Activated CD4-positive, alpha-beta memory T cell treated with anti-CD3 and anti-CD28 coated beads for 36 hours (primary cell): ENCODE measurements around the gene ASXL1. TPM values are rescaled to one million over a fixed set of nuclear protein-coding genes. Genes with fewer than 3 reads are reported as not detected.

ENCODE experiments used
- CTCF ChIA-PET: fragments of 350-600 bp; sonication (Branson Sonifier 250); formaldehyde crosslinking; loops from one replicate; lab custom pipeline; 2021; ENCODE audit warnings: antibody characterized with exemption, inconsistent platforms; lab: Charles Lee
- POLR2A ChIA-PET: fragments of 350-600 bp; sonication (Branson Sonifier 250); formaldehyde crosslinking; loops from one replicate; lab custom pipeline; 2021; ENCODE audit warnings: antibody characterized with exemption; lab: Charles Lee
- DNase-seq: peaks from one replicate; pipeline ENCODE4 v3.0.0-alpha.2; 2020
- H3K27ac Mint-ChIP-seq: one replicate; pipeline ENCODE4 v1.8.0; 2021; ENCODE audit warnings: mixed read lengths
- H3K27me3 Mint-ChIP-seq: one replicate; pipeline ENCODE4 v1.8.0; 2021; ENCODE audit warnings: mixed read lengths
- H3K36me3 Mint-ChIP-seq: one replicate; pipeline ENCODE4 v1.8.0; 2021; ENCODE audit warnings: mixed read lengths
- H3K4me1 Mint-ChIP-seq: one replicate; pipeline ENCODE4 v1.8.0; 2021; ENCODE audit warnings: low read depth, mixed read lengths
- H3K4me3 Mint-ChIP-seq: one replicate; pipeline ENCODE4 v1.8.0; 2021; ENCODE audit warnings: mild to moderate bottlenecking, mixed read lengths
- H3K9me3 Mint-ChIP-seq: one replicate; pipeline ENCODE4 v1.8.0; 2021; ENCODE audit warnings: mixed read lengths
- intact Hi-C: fragments of 100-400 bp; cut with micrococcal nuclease; formaldehyde crosslinking; loops from one replicate; pipeline ENCODE4 v1.15.1; 2023
- total RNA-seq, 2 experiments: library from RNA; stranded (reverse); gene quantifications; one replicate each; pipeline ENCODE4 v1.2.3, GENCODE V29; 2021

The ASXL1 gene
- total RNA-seq, 2 experiments from 2014 or later = 141 to 147 TPM

DNA sequence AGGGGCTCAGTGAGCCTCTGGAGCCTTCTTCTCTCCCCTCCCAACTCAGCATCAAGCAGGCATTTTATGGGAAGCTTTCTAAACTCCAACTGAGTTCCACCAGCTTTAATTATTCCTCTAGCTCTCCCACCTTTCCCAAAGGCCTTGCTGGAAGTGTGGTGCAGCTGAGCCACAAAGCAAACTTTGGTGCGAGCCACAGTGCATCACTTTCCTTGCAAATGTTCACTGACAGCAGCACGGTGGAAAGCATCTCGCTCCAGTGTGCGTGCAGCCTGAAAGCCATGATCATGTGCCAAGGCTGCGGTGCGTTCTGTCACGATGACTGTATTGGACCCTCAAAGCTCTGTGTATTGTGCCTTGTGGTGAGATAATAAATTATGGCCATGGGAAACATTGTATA, 78.8 kb downstream of the ASXL1 start:
- Mint-ChIP-seq H3K4me3 (no peak overlapping the region), H3K27ac (no peak overlapping the region), H3K27me3 (no peaks in the 10 kb centered on the region), H3K9me3 (no peaks in the 10 kb centered on the region), H3K36me3 (peaks cover 50% of the 10 kb centered on the region), H3K4me1 (peaks cover 12% of the 10 kb centered on the region)
- no peak for DNase-seq
- CTCF ChIA-PET = interaction anchor here (1.2 kb wide), 1 partner anchor 17 kb away, joined by 3 read pairs; no protein-coding TSS in a partner anchor
- intact Hi-C loops = no loop called here
- POLR2A ChIA-PET = interaction anchor here (0.8 kb wide), 1 partner anchor 26 kb away, joined by 3 read pairs; no protein-coding TSS in a partner anchor

DNA sequence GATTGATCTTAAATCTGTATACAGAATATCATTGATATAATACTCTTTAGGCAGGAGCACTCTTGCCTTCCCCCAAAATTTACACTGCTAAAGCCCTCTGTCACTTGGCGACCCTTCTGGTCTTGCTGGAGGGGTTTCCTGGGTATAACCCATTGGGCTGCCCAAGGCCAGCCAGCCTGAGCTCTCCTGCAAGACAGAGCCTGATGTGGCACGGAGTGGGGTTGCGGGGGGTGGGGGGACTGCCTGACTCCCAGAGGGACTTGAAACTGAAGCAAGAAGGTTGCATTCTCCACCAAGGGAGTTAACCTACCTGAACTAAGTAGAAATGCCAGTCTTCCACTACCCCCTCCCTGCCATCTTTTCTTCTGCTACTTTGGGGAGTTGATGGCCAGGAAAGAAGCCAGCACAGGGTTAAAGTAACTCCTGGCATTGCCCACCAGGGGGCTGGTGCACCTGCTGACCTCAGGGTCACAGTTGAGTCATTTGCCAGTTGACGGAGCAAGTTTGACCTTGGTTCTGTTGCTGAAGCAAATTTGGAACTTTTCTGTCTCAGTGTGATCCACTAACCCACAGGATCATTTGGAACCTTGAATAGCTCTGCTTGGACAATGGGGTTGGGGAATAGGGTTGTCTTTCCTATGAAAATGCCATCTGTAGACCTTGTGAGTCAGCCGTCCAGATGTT, 79.4 kb downstream of the ASXL1 start:
- intact Hi-C loops = no loop called here
- ChIA-PET CTCF (interaction anchor here (1.2 kb wide), 1 partner anchor 17 kb away, joined by 3 read pairs; no protein-coding TSS in a partner anchor), POLR2A (interaction anchor here (0.8 kb wide), 1 partner anchor 25 kb away, joined by 3 read pairs; no protein-coding TSS in a partner anchor)
- no peaks in the 10 kb centered on the region for H3K9me3 Mint-ChIP-seq
- peak overlapping the region; percentile 5 for H3K4me3 Mint-ChIP-seq
- peak; percentile 40 for DNase-seq
- H3K27me3 Mint-ChIP-seq = no peaks in the 10 kb centered on the region
- peaks cover 48% of the 10 kb centered on the region for H3K36me3 Mint-ChIP-seq
- H3K27ac Mint-ChIP-seq = no peak overlapping the region
- H3K4me1 Mint-ChIP-seq = peaks cover 14% of the 10 kb centered on the region

DNA sequence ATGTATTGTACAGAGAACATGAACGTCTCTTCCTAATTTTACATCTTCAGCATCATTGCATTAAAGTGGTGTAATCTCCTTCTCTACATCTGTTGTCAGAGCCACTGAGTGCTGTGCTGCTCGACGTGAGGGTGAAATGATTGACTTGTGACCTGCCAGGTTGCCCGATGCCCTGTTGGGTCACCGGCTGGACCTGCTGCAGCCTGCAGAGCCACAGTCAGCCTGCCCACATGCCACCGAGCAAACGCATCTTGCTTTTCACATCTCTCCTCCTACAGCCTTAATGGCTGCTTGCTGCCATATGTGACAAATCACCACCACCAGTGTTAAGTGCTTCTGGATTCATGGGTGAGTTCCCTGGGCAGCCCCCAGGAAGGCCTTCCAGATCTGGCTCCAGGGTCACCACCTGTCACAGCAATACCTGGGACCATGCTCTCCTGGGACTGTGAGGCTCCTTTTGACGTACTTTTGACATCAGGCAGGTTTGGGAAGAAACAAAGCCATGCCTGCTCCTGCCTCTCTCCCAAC, 80.3 kb downstream of the ASXL1 start:
- peaks cover 19% of the 10 kb centered on the region for H3K4me1 Mint-ChIP-seq
- H3K27me3 Mint-ChIP-seq = no peaks in the 10 kb centered on the region
- ChIA-PET POLR2A (no interaction called here), CTCF (no interaction called here)
- H3K9me3 Mint-ChIP-seq = no peaks in the 10 kb centered on the region
- H3K4me3 Mint-ChIP-seq = no peak overlapping the region
- intact Hi-C loops = no loop called here
- H3K36me3 Mint-ChIP-seq = peaks cover 40% of the 10 kb centered on the region
- no peak for DNase-seq
- H3K27ac Mint-ChIP-seq = no peak overlapping the region

DNA sequence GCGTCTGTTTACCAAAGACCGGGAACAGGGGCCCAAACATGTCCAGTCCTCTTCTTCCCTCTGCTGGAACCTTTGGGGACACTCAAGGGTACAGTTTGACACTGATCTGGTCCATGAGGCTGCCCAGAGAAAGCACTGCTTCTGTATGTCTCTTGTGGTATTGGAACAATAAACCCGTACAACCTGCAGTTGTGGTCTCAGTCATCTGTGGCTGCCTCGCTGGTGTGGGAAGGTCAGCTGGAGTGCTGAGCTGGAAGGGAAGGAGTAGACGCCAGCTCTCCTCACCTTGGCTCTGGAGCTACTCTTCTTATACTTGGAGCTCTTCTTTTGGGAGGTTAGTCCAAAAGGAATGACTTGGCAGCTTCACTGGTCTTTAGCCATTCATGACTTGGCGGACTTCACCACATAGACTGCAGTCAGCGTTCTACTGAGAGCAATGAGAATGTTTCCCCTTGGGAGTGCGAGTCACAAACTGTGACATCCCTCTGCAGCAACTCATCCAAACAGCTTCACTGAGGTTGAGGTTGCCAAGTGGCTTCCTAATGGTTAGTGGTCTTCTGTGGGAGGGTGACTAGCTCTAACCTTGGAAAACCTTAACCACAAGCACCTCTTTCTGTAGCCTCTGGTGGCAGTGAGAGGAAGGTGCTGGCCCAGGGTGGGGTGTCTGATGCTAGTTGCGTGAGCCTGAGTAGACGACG, 81.2 kb downstream of the ASXL1 start:
- DNase-seq = peak; percentile 47
- no peaks in the 10 kb centered on the region for H3K9me3 Mint-ChIP-seq
- ChIA-PET CTCF (interaction anchor here (0.7 kb wide), 1 partner anchor 71 kb away, joined by 4 read pairs; no protein-coding TSS in a partner anchor), POLR2A (no interaction called here)
- no peaks in the 10 kb centered on the region for H3K27me3 Mint-ChIP-seq
- peaks cover 23% of the 10 kb centered on the region for H3K4me1 Mint-ChIP-seq
- intact Hi-C loops = no loop called here
- no peak overlapping the region for H3K4me3 Mint-ChIP-seq
- peaks cover 31% of the 10 kb centered on the region for H3K36me3 Mint-ChIP-seq
- peak overlapping the region; percentile 49 for H3K27ac Mint-ChIP-seq

DNA sequence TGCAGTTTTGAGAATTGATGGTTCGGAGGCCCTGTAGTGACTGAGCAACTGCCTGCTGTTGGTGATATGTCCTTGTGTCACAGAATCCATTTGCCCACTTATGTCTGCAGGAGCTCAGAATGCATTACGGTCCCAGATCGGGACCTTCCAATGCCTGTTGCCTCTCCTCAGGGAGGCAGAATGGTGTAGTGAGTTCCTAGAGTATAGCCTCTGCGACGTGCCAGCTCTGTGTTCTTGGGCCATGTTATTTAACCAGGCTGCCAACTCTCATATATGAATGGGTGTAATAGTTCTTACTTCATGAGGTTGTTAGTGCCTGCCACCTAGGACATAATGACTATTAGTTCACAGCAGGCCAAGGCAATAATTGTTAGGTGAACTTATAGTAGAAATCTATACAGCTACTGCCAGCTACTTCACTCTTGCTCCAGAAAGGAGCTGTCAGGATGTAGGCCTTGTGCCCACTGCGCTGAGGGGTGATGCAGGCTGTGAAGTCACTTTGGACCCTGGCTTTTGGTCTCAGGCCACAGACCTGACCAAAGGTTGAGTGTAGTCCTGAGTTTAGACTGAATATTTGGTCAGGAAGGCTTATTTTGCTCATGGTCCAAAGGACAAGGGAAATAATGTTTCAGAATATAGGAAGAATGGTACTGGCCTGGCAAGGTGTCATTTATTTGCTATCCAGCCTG, 82.1 kb downstream of the ASXL1 start:
- intact Hi-C loops = no loop called here
- ChIA-PET CTCF (interaction anchor here (0.6 to 1.7 kb wide), 2 partner anchors 214 to 349 kb away, joined by 3 to 4 read pairs; no protein-coding TSS in a partner anchor), POLR2A (no interaction called here)
- DNase-seq = no peak
- Mint-ChIP-seq H3K36me3 (peaks cover 28% of the 10 kb centered on the region), H3K27me3 (no peaks in the 10 kb centered on the region), H3K27ac (no peak overlapping the region), H3K4me3 (no peak overlapping the region), H3K9me3 (no peaks in the 10 kb centered on the region), H3K4me1 (peaks cover 24% of the 10 kb centered on the region)

DNA sequence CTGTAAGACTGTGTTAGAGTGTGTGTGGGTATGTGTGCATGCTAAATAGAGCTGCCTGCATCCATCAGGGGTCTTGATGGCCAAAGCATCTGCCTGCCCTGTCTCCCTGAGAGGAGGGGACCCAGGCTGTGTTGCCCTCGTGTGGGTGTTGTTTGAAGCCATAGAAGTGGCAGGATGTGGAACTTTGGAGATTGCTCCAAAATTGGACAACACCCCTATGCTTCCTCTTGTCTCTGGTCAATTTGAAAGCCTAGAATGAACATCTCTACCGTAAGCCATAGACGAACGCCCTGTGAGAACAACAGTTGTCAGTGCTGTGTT, 82.6 kb downstream of the ASXL1 start:
- POLR2A ChIA-PET = no interaction called here
- no peak overlapping the region for H3K4me3 Mint-ChIP-seq
- no peaks in the 10 kb centered on the region for H3K27me3 Mint-ChIP-seq
- no peak for DNase-seq
- intact Hi-C loops = no loop called here
- H3K36me3 Mint-ChIP-seq = peaks cover 31% of the 10 kb centered on the region
- no peak overlapping the region for H3K27ac Mint-ChIP-seq
- no peaks in the 10 kb centered on the region for H3K9me3 Mint-ChIP-seq
- H3K4me1 Mint-ChIP-seq = peaks cover 28% of the 10 kb centered on the region
- CTCF ChIA-PET = interaction anchor here (0.6 to 1.7 kb wide), 2 partner anchors 215 to 350 kb away, joined by 3 to 4 read pairs; no protein-coding TSS in a partner anchor

DNA sequence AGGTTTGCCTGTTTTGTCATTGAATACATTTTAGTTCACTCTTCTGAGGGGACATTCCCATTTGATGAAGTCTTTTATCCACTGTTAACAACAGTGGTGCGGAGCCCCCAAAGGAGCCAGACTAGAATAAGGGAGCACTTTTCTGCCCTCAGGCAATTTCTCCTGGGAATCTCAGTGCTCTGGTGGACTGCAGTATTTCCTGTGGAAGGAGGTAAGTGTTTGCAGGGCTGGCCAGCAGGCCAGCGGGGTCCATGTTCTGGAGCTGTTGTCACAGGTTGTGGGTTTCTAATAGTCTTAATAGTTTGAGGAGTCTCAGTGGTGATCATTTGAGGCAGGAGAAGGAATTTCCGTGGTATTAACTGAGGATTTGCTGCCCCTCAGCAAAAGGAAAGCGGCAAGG, 83.5 kb downstream of the ASXL1 start:
- ChIA-PET CTCF (interaction anchor here (0.6 to 1.7 kb wide), 2 partner anchors 346 to 351 kb away, joined by 3 to 4 read pairs; no protein-coding TSS in a partner anchor), POLR2A (interaction anchor here (1.1 kb wide), 1 partner anchor 10 kb away, joined by 3 read pairs; no protein-coding TSS in a partner anchor)
- DNase-seq = no peak
- H3K4me3 Mint-ChIP-seq = no peak overlapping the region
- no peaks in the 10 kb centered on the region for H3K9me3 Mint-ChIP-seq
- peaks cover 28% of the 10 kb centered on the region for H3K4me1 Mint-ChIP-seq
- intact Hi-C loops = no loop called here
- H3K36me3 Mint-ChIP-seq = peaks cover 23% of the 10 kb centered on the region
- H3K27me3 Mint-ChIP-seq = no peaks in the 10 kb centered on the region
- H3K27ac Mint-ChIP-seq = peak overlapping the region; percentile 19

DNA sequence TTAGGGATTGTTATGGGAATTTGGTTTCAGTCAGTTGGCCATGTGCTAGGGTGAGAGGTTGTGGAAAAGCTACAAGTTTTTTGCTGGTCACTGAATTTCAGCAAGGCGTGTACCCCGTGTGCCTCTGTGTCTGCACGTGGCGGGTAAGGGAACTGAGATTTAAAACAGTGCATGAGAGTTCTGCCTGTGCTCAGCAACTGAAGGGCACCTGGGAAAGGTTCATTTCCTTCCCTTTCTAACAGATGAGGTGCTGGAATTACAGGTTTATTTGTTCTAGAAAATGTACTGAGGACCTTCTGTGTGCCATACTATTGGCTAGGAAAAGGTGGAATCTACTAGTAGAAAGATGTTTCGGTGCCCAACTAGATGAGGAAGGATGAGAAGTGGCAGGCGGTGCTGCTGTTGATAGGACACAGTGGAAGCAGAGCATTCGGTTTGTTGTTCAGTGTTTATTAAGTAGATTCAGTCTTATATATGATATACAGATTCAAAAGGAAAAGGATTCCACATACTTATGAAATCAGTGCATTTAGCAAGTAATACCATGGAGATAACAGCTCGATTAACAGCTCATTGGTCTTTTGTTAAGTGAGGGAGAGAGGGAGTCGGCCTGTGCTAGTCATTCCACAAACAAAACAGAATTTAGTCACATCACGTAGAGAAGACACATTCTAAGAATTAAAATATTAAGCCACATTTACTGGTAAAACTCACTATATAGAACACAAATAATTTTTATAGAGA, 84.7 kb downstream of the ASXL1 start:
- Mint-ChIP-seq H3K4me3 (no peak overlapping the region), H3K9me3 (no peaks in the 10 kb centered on the region), H3K4me1 (peaks cover 28% of the 10 kb centered on the region), H3K27me3 (no peaks in the 10 kb centered on the region), H3K27ac (peak overlapping the region; percentile 66), H3K36me3 (peaks cover 20% of the 10 kb centered on the region)
- POLR2A ChIA-PET = interaction anchor here (1.1 kb wide), 1 partner anchor 9 kb away, joined by 3 read pairs; no protein-coding TSS in a partner anchor
- no peak for DNase-seq
- intact Hi-C loops = no loop called here
- CTCF ChIA-PET = interaction anchor here (1.1 kb wide), 1 partner anchor 210 kb away, joined by 3 read pairs; no protein-coding TSS in a partner anchor

DNA sequence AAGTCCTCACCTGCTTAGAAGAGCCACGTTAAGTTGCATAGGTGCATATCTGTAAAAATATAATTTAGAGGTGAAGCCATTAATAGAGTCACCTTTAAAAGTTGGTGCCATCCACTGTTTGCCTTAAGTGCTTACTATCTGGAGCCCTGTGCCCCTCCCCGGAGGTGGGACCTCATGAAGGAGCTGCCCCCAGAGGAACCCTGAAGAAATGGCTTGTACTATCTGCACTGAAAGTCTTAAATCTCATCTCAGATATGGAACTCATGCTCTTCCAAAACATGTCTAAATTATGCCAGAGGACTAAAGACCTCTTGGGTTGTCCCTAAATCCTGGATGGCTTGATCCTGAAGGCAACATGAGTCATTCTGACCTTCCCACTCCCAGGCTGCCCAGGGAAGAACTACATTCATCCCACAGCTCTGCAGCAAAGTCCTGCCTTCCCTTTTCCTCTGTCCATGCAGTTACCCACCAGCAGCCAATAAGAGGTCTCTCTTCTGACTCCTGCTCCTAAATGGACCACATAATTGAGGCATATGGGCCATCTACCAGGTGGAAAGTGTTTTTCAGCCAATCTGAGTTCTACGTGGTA, 85.3 kb downstream of the ASXL1 start:
- intact Hi-C loops = no loop called here
- H3K27ac Mint-ChIP-seq = peak overlapping the region; percentile 15
- H3K4me1 Mint-ChIP-seq = peaks cover 26% of the 10 kb centered on the region
- no peaks in the 10 kb centered on the region for H3K27me3 Mint-ChIP-seq
- H3K9me3 Mint-ChIP-seq = no peaks in the 10 kb centered on the region
- H3K4me3 Mint-ChIP-seq = no peak overlapping the region
- H3K36me3 Mint-ChIP-seq = peaks cover 15% of the 10 kb centered on the region
- POLR2A ChIA-PET = no interaction called here
- CTCF ChIA-PET = interaction anchor here (1.0 to 1.1 kb wide), 2 partner anchors 77 to 209 kb away, joined by 3 read pairs; no protein-coding TSS in a partner anchor
- peak; percentile 15 for DNase-seq

DNA sequence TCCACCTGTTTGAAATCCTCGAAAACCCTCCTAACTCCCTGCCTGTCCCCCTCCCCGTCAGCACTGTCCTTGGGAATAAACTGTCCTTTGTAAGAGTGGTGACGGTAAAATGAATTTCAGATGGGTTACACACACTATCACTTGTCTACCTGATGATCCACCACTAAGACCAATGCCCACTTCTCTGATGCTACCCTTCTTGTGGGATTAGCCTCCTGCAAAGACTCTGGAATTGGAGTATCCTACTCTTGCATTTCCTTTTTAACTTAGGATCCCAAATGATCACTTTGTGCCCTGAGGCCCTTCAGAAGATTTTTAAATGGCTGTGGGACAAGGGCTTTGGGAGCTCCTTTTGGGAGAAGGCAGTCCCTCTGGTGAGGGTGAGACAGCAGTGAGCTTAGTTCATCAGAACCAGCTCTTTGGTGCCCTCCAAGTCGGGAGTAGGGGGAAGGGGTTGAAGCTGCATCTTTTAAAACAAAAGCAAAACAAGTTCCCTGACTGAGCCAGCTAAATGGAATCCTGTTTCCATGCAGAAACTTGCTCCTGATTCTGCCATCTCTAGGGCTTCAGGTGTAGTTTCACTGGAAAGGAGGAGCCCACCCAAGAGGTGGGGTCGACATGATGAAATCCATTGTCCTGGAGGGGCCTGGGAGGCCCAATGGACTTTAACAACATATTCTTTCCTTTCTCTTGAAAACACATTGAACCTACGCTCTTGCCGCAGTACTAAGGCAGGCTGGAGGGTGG, 86.5 kb downstream of the ASXL1 start:
- CTCF ChIA-PET = interaction anchor here (0.6 to 1.0 kb wide), 3 partner anchors 57 to 241 kb away, joined by 3 read pairs; no protein-coding TSS in a partner anchor

More for the DNA sequence above, 86.5 kb downstream of the ASXL1 start:
- Mint-ChIP-seq H3K27me3 (no peaks in the 10 kb centered on the region), H3K4me1 (peaks cover 16% of the 10 kb centered on the region), H3K27ac (peak overlapping the region; percentile 85), H3K9me3 (no peaks in the 10 kb centered on the region), H3K36me3 (peaks cover 10% of the 10 kb centered on the region), H3K4me3 (no peak overlapping the region)
- DNase-seq = no peak
- intact Hi-C loops = no loop called here
- POLR2A ChIA-PET = interaction anchor here (0.9 kb wide), 1 partner anchor 10 kb away, joined by 3 read pairs; no protein-coding TSS in a partner anchor
